Tibial artery (tissue), 4 donors: ENCODE measurements around the gene PTEN.
"Not testable (repeated sequence)": the region's sequence is repeated elsewhere in the genome, so short reads cannot be mapped to it uniquely, and the experiment has no call there.

Experiments
- DNase-seq, 2 donors: peaks; one replicate each; pipeline ENCODE4 v3.0.0-alpha.2; 2019
- H3K27ac ChIP-seq, 2 donors: fragments of 200-600 bp; sonication (generic) in 1 of 2; 1 replicate in 1 of 2; 2 replicates in 1 of 2; pipeline ENCODE4 v1.5.1; 2018 to 2019; ENCODE audit warnings: mild to moderate bottlenecking in 1 of 2
- H3K27me3 ChIP-seq, 2 donors: fragments of 200-600 bp; sonication (generic) in 1 of 2; one replicate each; pipeline versions ENCODE4 v1.5.1 to v1.6.0; 2016 to 2019
- H3K36me3 ChIP-seq, 3 donors: fragments of 200-600 bp; sonication (generic) in 2 of 3; one replicate each; pipeline ENCODE4 v1.5.1; 2016 to 2019; ENCODE audit warnings: mild to moderate bottlenecking in 2 of 3
- H3K4me1 ChIP-seq, 4 donors: fragments of 200-600 bp; sonication (generic) in 2 of 4; 1 replicate in 3 of 4; 2 replicates in 1 of 4; pipeline ENCODE4 v1.5.1; 2016 to 2019
- H3K4me3 ChIP-seq, 2 donors: fragments of 200-600 bp; sonication (generic) in 1 of 2; 1 replicate in 1 of 2; 2 replicates in 1 of 2; pipeline ENCODE4 v1.5.1; 2018 to 2019; ENCODE audit warnings: mild to moderate bottlenecking in 2 of 2
- H3K9me3 ChIP-seq, 3 donors: fragments of 200-600 bp; sonication (generic) in 1 of 3; one replicate each; pipeline ENCODE4 v1.5.1; 2016 to 2019
- intact Hi-C: fragments of 100-400 bp; cut with DNase I; formaldehyde crosslinking; loops from one replicate; pipeline ENCODE4 v1.15.0; 2023; ENCODE audit warnings: low total_unique reads
- TF ChIP-seq, protein P1 (sequence below), 2 experiments: fragments of 200-600 bp in 1 of 2; fragments of 450-650 bp in 1 of 2; IDR thresholded peaks; one replicate each; pipeline ENCODE4 v1.5.1; 2017 to 2019; ENCODE audit warnings: antibody characterized with exemption in 2 of 2, mild to moderate bottlenecking in 1 of 2, moderate library complexity in 1 of 2

The PTEN gene

DNA sequence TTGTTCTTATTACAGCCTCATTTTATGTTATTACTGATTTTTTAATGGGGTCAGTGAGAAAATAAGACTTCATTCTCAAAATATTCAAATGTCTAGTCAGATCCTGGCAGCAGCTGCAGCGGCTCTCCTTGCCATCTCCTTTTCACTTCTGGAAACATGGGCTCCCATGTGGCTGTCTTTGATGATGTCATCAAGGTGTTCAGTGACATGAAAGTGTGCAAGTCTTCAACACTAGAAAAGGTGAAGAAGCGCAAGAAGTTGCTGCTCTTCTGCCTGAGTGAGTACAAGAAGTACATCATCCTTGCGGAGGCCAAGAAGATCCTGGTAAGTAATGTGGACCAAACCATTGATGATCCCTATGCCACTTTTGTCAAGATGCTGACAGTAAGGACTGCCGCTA, 19.7 kb upstream of the PTEN start:
- no peak overlapping the region for H3K27ac ChIP-seq
- H3K4me1 ChIP-seq, result no peaks in the 10 kb centered on the region
- no peak overlapping the region for H3K4me3 ChIP-seq
- H3K36me3 ChIP-seq, result no peaks in the 10 kb centered on the region
- intact Hi-C loops, result no loop called here
- DNase-seq, result no peak
- TF ChIP-seq, protein P1, sequence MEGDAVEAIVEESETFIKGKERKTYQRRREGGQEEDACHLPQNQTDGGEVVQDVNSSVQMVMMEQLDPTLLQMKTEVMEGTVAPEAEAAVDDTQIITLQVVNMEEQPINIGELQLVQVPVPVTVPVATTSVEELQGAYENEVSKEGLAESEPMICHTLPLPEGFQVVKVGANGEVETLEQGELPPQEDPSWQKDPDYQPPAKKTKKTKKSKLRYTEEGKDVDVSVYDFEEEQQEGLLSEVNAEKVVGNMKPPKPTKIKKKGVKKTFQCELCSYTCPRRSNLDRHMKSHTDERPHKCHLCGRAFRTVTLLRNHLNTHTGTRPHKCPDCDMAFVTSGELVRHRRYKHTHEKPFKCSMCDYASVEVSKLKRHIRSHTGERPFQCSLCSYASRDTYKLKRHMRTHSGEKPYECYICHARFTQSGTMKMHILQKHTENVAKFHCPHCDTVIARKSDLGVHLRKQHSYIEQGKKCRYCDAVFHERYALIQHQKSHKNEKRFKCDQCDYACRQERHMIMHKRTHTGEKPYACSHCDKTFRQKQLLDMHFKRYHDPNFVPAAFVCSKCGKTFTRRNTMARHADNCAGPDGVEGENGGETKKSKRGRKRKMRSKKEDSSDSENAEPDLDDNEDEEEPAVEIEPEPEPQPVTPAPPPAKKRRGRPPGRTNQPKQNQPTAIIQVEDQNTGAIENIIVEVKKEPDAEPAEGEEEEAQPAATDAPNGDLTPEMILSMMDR (IDR thresholded peaks at IDR 0.05), result no peak
- H3K9me3 ChIP-seq, result no peaks in the 10 kb centered on the region
- H3K27me3 ChIP-seq, result no peaks in the 10 kb centered on the region

GRCh38 chr10:87844837-87845623, 18.4 kb upstream of the PTEN start:
- intact Hi-C loops, result no loop called here

DNA sequence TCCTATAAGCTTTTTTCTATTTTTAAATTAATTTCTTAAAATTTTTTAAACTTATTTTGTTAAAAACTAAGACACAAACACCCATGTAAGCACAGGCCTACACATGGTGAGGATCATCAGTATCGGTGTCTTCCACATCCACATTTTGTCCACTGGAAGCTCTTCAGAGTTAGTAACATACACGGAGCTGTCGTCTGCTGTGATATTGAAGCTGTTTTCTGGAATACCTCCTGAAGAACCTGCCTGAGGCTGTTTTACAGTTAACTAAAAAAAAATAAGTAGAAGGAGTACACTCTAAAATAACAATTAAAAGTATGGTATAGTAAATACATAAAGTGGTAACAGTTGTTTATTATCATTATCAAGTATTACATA, 17.8 kb upstream of the PTEN start:
- no peak overlapping the region for H3K27ac ChIP-seq
- intact Hi-C loops, result no loop called here

More at GRCh38 chr10:87844837-87845623, 18.4 kb upstream of the PTEN start:
- no peaks in the 10 kb centered on the region for H3K36me3 ChIP-seq
- no peaks in the 10 kb centered on the region for H3K9me3 ChIP-seq
- H3K4me1 ChIP-seq, result no peaks in the 10 kb centered on the region
- H3K27me3 ChIP-seq, result no peaks in the 10 kb centered on the region
- no peak for DNase-seq
- no peak overlapping the region for H3K27ac ChIP-seq
- H3K4me3 ChIP-seq, result no peak overlapping the region
- TF ChIP-seq, protein P1 (IDR thresholded peaks at IDR 0.05), result no peak

DNA sequence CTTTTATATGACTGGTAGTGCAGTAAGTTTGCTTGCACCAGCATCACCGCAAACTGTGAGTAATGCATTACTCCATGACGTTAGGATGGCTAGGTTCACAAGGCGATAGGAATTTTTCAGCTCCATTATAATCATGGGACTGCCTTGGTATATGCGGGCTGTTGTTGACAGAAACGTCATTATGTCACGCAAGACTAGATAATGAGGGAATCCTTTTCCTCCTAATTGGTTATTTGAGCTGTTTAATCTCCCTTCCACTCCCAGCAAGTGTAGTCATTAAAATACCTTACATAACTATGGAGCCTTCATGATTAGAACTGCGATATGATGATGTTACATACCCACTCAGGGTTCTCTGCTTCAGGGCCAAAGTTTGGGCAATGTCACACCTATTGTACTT, 17.4 kb upstream of the PTEN start:
- Histone ChIP-seq H3K4me3 (no peak overlapping the region), H3K4me1 (no peaks in the 10 kb centered on the region), H3K9me3 (no peaks in the 10 kb centered on the region), H3K27me3 (no peaks in the 10 kb centered on the region), H3K27ac (no peak overlapping the region), H3K36me3 (no peaks in the 10 kb centered on the region)
- no peak for DNase-seq
- intact Hi-C loops, result no loop called here
- TF ChIP-seq, protein P1 (IDR thresholded peaks at IDR 0.05), result no peak

More for the DNA sequence above, 17.8 kb upstream of the PTEN start:
- Histone ChIP-seq H3K4me3 (no peak overlapping the region), H3K27me3 (no peaks in the 10 kb centered on the region), H3K4me1 (no peaks in the 10 kb centered on the region), H3K9me3 (no peaks in the 10 kb centered on the region), H3K36me3 (no peaks in the 10 kb centered on the region)
- TF ChIP-seq, protein P1 (IDR thresholded peaks at IDR 0.05), result no peak
- no peak for DNase-seq

GRCh38 chr10:87846711-87847110, 16.7 kb upstream of the PTEN start:
- H3K36me3 ChIP-seq, intact Hi-C loops, H3K9me3 ChIP-seq, DNase-seq, H3K27me3 ChIP-seq, H3K4me3 ChIP-seq, H3K4me1 ChIP-seq, H3K27ac ChIP-seq: not testable (repeated sequence)

DNA sequence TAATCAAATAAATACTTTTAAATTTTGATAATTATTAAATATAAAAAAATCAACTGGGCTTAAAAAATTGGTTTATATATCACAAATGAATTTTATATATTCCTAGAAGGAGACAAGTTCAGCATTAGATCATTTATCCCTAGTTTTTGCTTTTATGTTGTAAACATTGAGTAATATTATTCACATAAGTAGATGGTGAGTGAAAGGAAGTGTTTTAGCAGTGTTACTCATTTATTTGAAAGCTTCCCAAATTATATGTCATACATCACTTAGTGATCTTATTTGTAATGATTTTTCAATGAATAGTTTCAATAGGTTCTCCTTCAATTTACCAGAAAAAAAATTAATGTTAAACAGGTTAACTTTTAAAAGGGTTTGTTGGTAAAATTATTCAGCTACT, 15.9 kb upstream of the PTEN start:
- intact Hi-C loops, result no loop called here
- no peak overlapping the region for H3K4me3 ChIP-seq
- TF ChIP-seq, protein P1 (IDR thresholded peaks at IDR 0.05), result no peak
- H3K27me3 ChIP-seq, result no peaks in the 10 kb centered on the region
- H3K27ac ChIP-seq, result no peak overlapping the region
- no peak for DNase-seq
- H3K4me1 ChIP-seq, result no peaks in the 10 kb centered on the region
- no peaks in the 10 kb centered on the region for H3K36me3 ChIP-seq
- H3K9me3 ChIP-seq, result no peaks in the 10 kb centered on the region
